ENCODE results near the gene FNDC11.
"Not testable (repeated sequence)": the region's sequence is repeated elsewhere in the genome, so short reads cannot be mapped to it uniquely, and the experiment has no call there.

The FNDC11 gene

DNA sequence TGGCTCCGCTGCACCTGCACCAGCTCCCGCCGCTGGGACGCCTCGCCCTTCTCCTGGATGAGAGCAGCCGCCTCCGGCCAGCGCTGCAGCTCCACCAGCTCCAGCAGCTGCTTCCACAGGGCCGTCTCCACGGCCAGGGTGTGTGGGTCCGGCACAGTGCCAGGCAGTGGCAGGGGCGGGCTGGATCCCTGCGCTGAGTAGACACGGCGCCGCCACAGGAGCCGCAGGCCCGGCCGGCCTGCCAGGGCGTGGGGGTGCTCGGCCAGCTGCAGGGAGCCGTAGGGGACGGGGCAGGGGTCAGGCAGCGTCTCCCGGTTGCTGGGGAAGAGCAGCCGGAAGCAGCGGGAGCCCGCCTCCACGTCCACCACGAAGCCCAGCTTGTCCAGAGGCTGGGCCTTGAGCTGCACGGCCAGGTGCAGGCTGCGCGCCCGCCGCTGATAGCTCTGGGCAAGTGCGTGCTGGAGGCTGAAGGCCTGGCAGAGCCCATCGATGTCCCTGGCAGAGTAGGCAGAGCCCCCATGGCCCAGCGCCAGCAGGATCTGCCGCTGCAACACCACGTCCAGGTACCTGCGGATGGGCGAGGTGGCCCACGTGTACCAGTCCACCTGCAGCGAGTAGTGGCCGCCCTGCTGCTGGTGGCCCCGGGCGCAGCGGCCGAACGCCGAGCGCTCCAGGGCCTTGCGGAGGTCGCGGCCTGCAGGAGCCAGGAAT is 9.4 kb downstream of the FNDC11 start:
- no peak for DNase-seq
- in situ Hi-C loops (cut with MboI; ENCODE audit: low pct_unique_long_range_greater_than_20kb, low sequenced_read_pairs) = no loop called here

DNA sequence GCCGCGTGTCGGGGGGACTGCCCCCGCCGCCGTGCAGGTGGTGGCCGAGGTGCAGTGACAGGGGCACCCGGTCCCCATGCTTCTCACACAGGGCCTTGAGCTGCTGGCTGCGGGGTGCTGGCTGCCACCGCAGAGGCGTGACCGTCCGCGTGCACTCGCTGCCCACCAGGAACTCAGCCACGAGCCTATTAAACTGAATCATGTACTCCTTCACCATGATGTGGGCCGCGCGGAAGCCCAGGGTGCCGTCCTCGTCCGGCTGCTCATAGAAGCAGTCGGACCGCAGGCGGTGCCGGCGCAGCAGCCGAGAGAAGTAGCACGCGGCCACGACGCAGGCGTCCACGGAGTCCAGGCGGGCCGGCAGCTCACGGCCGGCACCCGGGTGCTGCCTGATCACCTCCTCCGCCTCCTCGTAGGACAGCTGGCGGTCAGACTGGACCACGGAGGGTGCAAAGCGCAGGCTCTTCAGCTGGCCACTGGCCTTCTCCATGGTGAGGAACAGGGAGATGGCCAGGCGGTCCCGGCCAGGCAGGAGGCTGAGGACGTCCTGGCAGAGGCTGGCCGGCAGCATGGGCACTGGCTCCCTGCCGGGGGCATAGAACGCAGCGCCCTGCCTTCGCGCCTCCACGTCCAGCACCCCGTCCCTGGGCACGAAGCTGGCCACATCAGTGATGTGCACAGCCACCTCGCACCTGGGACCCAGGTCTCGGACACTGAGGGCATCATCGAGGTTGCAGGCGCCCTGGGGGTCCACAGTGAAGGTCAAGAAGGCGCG is 10.3 kb downstream of the FNDC11 start:
- in situ Hi-C loops (cut with MboI; ENCODE audit: low pct_unique_long_range_greater_than_20kb, low sequenced_read_pairs) = no loop called here
- DNase-seq = no peak

DNA sequence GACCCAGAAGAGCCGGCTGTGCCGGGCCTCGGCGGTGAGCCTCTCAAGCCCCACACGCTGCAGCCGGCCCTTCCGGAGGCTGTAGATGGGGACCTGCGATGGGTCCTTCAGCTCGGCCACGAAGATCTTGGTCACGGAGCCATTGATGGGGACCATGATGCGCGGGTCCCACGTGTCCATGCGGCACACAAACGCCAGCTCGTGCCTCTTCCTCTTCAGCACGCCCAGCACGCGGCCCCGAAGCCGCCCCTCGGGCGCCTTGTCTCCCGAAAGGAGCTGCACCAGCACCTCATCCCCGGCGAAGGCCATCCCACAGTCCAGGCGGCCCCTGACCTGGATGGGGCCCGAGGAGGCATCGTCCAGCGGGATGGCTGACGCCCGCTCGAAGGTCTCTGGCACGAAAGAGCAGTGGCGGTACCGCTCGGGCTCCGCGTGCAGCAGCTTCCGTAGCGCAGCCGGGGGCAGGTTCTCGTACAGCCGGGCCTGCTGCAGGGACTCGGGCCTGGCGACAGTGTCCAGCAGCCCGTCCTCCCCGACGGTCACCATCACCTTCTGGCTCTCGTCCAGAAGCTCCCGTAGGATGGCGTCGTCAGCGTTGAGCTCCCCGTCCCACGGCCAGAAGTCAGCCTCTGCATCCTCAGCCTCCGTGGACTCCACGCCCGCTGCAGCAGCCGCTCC is 11.2 kb downstream of the FNDC11 start:
- in situ Hi-C loops (cut with MboI; ENCODE audit: low pct_unique_long_range_greater_than_20kb, low sequenced_read_pairs) = no loop called here
- DNase-seq = no peak

DNA sequence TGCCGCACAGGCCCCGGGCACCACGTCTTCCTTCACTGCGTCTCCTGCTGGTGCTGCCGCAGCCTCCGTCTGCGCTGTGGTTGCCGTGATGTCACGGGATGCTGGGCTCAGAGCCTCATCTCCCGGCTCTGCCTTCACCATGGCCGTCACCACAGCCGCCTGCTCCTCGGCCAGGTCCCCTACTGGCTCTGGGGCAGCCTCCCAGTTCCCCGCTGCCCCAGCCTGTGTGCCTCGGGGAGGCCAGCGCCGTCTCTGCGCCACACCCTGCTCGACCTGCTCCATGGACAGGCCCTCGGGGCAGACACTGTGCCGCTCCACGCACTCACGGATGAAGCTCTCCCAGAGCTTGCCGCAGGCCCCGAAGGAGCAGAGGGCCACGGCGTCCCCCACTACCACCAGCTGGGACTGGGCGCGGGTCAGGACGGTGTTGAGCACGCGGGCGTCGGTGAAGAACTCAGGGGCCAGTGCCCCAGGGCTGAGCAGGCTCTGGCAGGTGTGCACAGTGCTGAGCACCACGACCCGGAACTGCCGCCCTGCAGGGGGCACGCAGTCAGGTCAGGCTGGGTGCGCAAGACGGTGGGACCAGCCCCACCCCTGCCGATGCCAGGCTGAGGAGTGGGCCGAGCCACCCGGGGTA is 11.9 kb downstream of the FNDC11 start:
- in situ Hi-C loops (cut with MboI; ENCODE audit: low pct_unique_long_range_greater_than_20kb, low sequenced_read_pairs) = no loop called here

GRCh38 chr20:63566395-63567135 is 12.6 kb downstream of the FNDC11 start:
- in situ Hi-C loops (cut with MboI; ENCODE audit: low pct_unique_long_range_greater_than_20kb, low sequenced_read_pairs) = no loop called here
- no peak for DNase-seq

More for the DNA sequence above, 11.9 kb downstream of the FNDC11 start:
- DNase-seq = no peak

DNA sequence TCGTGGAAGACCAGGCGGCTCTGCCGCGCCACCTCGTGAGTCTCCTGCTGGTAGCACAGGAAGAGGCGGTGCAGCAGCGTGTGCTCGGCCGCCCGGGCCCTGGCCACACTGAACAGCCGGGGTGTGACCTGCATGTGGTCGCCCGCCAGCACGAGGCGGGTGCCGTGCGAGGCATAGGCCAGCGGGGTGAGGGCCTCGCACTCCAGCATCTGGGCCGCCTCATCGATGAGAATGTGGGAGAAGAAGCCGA is 13.1 kb downstream of the FNDC11 start:
- in situ Hi-C loops (cut with MboI; ENCODE audit: low pct_unique_long_range_greater_than_20kb, low sequenced_read_pairs) = no loop called here
- DNase-seq = peak; percentile 46

DNA sequence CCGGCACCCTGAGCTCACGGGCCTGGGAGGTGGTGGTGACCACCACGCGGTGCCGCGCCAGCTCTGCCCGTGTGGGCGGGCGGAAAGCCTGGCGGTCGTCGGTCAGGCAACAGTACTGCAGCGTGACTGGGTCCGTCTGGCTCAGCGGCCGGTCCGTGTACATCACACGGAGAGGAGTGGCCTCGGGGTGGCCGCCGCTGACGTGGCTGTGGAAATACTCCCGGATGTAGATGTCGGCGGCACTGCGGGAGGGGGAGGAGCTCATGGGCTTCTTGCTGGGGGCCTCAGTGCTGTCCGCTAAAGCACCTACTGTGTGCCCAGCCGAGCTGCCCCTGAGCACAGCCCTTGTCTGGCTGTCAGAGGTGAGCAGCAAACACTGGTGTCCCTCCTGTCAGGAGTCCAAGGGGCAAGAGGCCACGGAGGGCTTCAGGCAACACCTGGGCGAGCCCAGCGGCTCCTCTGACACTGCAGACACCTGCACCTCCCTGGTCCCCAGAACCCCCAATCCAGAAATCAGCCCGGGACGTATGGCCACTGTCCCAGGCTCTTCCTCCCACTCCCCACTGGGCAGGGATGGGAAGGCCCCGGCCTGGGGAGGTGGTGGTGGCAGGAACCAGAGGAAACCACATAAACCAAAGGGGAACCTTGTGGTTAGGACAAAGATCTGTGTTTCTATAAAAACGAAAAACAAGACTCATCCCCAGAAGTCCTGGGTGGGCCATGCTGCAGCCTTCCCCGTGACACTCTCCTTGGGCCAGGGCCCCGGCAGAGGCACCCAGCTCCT is 13.6 kb downstream of the FNDC11 start:
- DNase-seq = peak; percentile 93
- in situ Hi-C loops (cut with MboI; ENCODE audit: low pct_unique_long_range_greater_than_20kb, low sequenced_read_pairs) = no loop called here

DNA sequence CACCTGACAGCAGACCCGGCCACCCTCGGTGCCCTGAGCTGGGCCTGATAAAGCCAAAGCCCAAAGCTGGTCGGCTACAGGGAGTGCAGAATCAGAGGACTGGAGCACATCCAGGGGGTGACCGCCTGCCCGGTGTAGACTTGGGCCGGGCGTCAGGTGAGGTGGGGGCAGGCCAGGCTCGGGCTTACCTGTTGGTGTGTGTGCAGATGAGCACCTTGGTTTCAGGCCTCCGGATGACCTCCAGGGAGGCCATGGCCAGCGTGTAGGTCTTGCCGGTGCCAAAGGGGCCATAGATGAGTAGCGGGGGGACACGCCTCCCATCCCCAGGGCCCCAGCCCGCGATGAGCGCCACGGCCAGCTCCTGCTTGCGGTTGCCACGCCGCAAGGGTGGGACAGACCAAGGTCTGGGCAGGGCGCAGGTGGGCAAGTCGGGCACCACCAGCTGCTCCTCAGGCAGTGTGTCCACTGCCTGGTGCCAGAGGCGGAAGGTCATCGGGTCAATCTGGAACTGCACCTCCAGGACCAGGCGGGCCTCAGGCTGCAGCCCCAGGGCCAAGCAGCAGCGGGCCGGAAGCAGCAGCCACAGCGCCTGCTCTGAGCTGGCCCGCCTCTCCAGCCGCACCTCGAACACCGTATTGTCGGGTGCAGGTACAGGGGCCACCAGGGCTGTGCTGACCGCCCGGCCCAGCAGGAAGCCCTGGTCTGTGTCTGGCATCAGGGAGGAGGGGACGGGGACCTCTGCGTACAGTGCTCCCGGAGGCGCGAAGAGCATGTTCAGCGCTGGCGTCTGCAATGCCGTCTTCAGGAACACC is 14.4 kb downstream of the FNDC11 start:
- in situ Hi-C loops (cut with MboI; ENCODE audit: low pct_unique_long_range_greater_than_20kb, low sequenced_read_pairs) = no loop called here
- DNase-seq = peak; percentile 43

DNA sequence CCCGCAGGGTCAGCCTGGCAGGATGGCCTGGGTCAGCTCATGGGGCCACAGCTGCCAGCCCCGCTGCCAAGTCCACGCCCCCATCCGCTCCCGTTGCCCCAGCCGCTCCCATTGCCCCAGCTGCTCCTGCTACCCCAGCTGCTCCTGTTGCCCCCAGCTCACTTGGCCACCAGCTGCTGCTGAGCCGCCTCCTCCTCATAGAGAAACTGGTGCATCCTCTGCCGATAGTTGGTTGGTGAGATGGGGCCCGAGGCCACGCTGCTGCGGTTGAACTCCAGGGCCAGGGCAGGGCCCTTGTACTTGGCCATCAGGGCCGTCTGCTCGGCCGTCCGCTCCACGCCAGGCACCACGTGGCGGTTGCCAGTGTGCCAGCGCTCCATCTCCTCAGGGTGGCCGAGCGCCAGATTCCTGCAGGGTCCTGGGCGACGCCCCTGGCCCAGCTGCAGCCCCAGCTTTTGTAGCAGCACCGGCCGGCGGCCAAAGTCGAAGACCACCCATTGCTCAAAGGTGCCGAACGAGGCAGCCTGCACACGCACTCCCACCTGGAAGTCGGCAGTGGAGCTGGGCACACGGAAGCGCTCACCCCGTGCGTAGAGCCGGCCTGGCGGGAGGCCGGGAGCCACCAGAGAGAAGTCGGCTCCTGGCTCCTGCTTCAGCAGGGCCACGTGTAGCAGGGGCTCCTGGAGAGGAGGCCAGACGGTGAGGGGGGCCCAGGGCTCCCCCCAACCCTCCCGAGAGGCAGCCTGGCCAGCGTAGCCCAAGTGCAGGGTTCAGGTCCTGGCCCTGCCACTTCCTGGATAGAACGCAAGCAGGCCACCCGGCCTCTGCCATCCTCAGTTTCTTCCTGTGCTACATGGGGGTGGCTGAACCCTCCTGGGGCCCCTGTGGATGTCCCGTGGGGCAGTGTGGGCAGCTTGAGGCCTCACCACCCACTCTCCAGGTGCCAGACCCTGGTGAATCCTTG is 15.3 kb downstream of the FNDC11 start:
- in situ Hi-C loops (cut with MboI; ENCODE audit: low pct_unique_long_range_greater_than_20kb, low sequenced_read_pairs) = no loop called here
- DNase-seq = no peak

DNA sequence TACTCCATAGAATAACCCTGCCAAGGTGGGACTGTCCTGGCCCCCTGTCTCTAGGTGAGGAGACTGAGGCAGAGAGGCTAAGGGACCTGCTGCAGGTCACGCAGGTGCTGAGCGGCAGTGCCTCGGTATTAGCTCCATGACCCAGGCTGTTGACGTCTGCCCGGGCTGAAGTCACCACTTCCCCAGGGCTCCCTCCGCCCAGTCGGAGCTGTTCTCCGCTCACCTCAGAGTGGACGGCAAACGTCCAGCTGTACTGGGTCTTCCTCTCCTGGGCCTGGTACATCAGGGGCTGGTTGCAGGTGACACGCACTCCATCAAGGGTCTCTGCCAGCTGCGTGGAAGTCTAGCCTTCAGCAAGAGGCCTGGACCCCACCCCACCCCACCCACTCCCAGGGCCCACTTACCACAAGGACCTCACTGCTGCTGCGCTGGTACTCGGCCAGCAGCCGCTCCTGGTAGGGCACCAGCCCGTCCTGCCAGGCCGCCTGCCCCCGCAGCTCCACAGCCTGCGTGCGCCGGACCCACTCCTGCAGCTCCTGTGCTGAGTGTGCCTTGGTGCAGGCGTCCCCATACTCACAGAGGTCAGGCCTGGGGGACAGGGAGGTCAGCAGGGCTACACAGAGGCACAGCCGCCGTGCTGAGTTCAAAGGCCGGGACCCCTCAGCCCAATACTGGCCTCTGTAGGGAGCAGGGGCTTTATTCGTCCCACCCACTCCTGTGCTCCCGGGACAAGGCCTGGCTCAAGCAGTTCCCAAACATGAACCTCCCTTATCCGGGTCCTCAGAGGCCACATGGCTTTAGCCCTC is 16.5 kb downstream of the FNDC11 start:
- in situ Hi-C loops (cut with MboI; ENCODE audit: low pct_unique_long_range_greater_than_20kb, low sequenced_read_pairs) = no loop called here
- no peak for DNase-seq

DNA sequence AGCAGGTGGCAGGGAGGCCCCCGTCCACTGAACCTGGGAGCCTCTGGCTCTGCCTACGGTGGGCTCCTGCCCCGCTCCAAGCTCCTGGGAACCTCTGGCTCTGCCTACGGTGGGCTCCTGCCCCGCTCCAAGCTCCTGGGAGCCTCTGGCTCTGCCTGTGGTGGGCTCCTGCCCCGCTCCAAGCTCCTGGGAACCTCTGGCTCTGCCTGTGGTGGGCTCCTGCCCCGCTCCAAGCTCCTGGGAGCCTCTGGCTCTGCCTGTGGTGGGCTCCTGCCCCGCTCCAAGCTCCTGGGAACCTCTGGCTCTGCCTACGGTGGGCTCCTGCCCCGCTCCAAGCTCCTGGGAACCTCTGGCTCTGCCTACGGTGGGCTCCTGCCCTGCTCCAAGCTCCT is 17.1 kb downstream of the FNDC11 start:
- DNase-seq; in situ Hi-C loops (cut with MboI; ENCODE audit: low pct_unique_long_range_greater_than_20kb, low sequenced_read_pairs): not testable (repeated sequence)

DNA sequence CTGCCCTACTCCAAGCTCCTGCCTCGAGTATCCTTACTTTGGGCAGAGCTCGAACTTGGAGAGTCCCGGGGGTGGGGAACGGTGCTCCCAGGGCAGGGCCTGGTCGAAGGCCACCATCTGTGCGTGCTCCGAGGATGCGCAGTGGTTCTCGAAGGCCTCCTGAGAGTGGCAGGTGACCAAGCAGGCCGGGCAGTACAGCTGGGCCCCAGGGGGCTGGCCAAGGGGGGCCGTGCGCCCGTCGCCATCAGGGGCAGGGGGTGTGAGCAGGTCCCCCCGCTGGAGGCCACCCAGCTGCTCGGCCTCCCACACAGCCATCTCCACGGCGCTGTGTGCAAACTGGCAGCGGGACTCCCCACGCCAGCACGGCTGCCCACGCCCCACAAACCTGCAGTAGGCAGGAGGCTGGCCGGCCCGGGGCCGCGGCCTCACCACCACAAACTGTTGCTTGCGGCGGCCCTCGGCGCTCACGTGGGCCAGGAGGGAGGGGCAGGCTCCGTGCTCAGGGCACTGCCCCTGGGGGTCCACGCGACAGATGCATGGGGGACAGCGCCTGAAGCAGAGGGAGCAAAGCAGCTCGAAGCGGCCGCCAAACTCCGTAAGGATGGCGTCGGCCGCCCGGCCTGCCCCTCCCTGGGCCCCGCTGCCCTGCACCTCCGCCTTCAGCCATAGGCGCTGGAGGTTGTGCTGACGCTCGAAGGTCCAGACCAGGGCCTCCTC is 18.3 kb downstream of the FNDC11 start:
- DNase-seq = no peak
- in situ Hi-C loops (cut with MboI; ENCODE audit: low pct_unique_long_range_greater_than_20kb, low sequenced_read_pairs) = no loop called here

- in situ Hi-C loops (cut with MboI; ENCODE audit: low pct_unique_long_range_greater_than_20kb, low sequenced_read_pairs) = no loop called here
- no peak for DNase-seq
Measured at GRCh38 chr20:63572788-63573646, 19.1 kb downstream of the FNDC11 start.

DNA sequence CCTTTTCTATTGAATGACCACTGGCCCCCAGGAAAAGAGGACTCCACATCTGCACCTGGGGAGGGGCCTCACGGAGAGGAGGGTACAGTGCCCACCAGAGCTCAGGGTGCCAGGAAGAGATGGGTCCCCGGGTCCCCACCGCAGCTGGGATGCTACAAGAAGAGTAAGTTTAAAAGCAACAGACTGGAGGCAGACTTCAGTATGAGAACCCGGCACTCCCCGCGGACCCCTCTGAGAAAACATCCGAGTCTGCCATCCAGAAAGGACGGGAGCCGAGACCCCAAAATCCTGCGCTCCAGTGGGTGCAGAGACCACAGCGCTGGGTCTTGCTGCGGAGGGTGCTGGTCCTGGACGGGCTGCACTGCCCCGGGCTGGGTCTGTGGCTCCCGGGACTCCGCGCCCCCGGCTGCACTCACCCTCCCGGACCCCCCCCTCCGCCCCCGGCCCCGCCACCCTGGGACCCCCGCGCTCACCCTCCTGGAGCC is 19.7 kb downstream of the FNDC11 start:
- no peak for DNase-seq
- in situ Hi-C loops (cut with MboI; ENCODE audit: low pct_unique_long_range_greater_than_20kb, low sequenced_read_pairs) = no loop called here

Data from KBM-7 (cell line).